Hepatocyte (in vitro differentiated cells): ENCODE data around the gene SLC43A1. TPM values are rescaled to one million over a fixed set of nuclear protein-coding genes. Genes with fewer than 3 reads are reported as not detected.
A peak's percentile ranks its signal among the peaks of the same experiment; 100 is the strongest.

Experiments used
- DNase-seq: peaks from one replicate; pipeline ENCODE4 v3.0.0-alpha.2; 2016; ENCODE audit warnings: low spot score
- H2AFZ ChIP-seq: fragments of 200-600 bp; sonication (generic); 2 replicates; pipeline ENCODE4 v1.6.0; 2016; ENCODE audit warnings: antibody characterized with exemption, mild to moderate bottlenecking
- H3K27ac ChIP-seq: fragments of 200-600 bp; sonication (generic); 2 replicates; pipeline ENCODE4 v1.5.1; 2016; ENCODE audit warnings: mild to moderate bottlenecking
- H3K27me3 ChIP-seq: fragments of 200-600 bp; sonication (generic); 2 replicates; pipeline ENCODE4 v1.6.1; 2016
- H3K36me3 ChIP-seq: fragments of 200-600 bp; sonication (generic); replicated peaks from 2 replicates; pipeline ENCODE4 v1.5.1; 2016; ENCODE audit warnings: low read depth; ENCODE audit not compliant: insufficient read depth
- H3K4me1 ChIP-seq: fragments of 200-600 bp; sonication (generic); 2 replicates; pipeline ENCODE4 v1.5.1; 2016; ENCODE audit warnings: mild to moderate bottlenecking, moderate library complexity; ENCODE audit not compliant: insufficient read depth
- H3K4me2 ChIP-seq: fragments of 200-600 bp; sonication (generic); 2 replicates; pipeline ENCODE4 v1.6.0; 2016
- H3K4me3 ChIP-seq: fragments of 200-600 bp; sonication (generic); 2 replicates; pipeline ENCODE4 v1.5.1; 2016; ENCODE audit warnings: mild to moderate bottlenecking
- H3K79me2 ChIP-seq: fragments of 200-600 bp; sonication (generic); 2 replicates; pipeline ENCODE4 v1.6.0; 2017; ENCODE audit warnings: mild to moderate bottlenecking
- H3K9me2 ChIP-seq: fragments of 200-600 bp; sonication (generic); replicated peaks from 2 replicates; pipeline ENCODE4 v1.6.0; 2017; ENCODE audit warnings: mild to moderate bottlenecking; ENCODE audit not compliant: insufficient read depth
- H3K9me3 ChIP-seq: fragments of 200-600 bp; sonication (generic); 2 replicates; pipeline ENCODE4 v1.5.1; 2016; ENCODE audit warnings: low read depth, mild to moderate bottlenecking
- H4K20me1 ChIP-seq: fragments of 200-600 bp; sonication (generic); 2 replicates; pipeline ENCODE4 v1.6.0; 2016; ENCODE audit warnings: mild to moderate bottlenecking; ENCODE audit not compliant: insufficient read depth, poor library complexity, severe bottlenecking
- EZH2 ChIP-seq: fragments of 200-600 bp; sonication (generic); IDR thresholded peaks from 2 replicates; pipeline ENCODE4 v1.6.1; 2016; ENCODE audit warnings: antibody characterized with exemption, mild to moderate bottlenecking, borderline replicate concordance
- EZH2phosphoT487 ChIP-seq: fragments of 200-600 bp; sonication (generic); IDR thresholded peaks from one replicate; pipeline ENCODE4 v1.6.1; 2018; ENCODE audit warnings: antibody characterized with exemption, mild to moderate bottlenecking, low read depth, moderate library complexity; ENCODE audit not compliant: unreplicated experiment, severe bottlenecking
- WGBS: methylation state at CpG from one replicate; pipeline ENCODE4 v1.1.6; 2016; ENCODE audit warnings: low lambda C conversion rate; ENCODE audit errors: missing lambda C conversion rate; 5-methylcytosine and 5-hydroxymethylcytosine counted together
- polyA plus RNA-seq: library from polyadenylated mRNA; unstranded; fragments of >200 nt; fragmentation: Nextera tagmentation; extraction: Ambion mirVana; gene quantifications from 2 replicates; pipeline ENCODE4 v1.2.1, GENCODE V29; 2016
- total RNA-seq: library from RNA; depleted of rRNA; stranded (reverse); fragments of >200 nt; gene quantifications from 2 replicates; pipeline ENCODE4 v1.2.3, GENCODE V29; 2014
- TF ChIP-seq, protein P1 (sequence below): fragments of 200-600 bp; sonication (generic); IDR thresholded peaks from 2 replicates; pipeline ENCODE4 v1.5.1; 2016; ENCODE audit warnings: antibody characterized with exemption, mild to moderate bottlenecking; ENCODE audit not compliant: poor library complexity

SLC43A1 gene
- total RNA-seq (40.4 and 42.2 TPM in 2 replicates), polyA plus RNA-seq (23.4 and 39.5 TPM in 2 replicates)

GRCh38 chr11:57515332-57516060 is at the start of gene SLC43A1:
Gene SLC43A1, minus strand, starts transcription at chr11:57515702. Its CDS starts 1,591 bp downstream, at chr11:57514111.
- H4K20me1 ChIP-seq = no peaks in the 10 kb centered on the region
- H3K27ac ChIP-seq = peak within 1 kb of the TSS; percentile 33
- H3K9me3 ChIP-seq = no peaks in the 10 kb centered on the region
- no peaks in the 10 kb centered on the region for H3K9me2 ChIP-seq
- peaks cover 7% of the 10 kb centered on the region for H3K27me3 ChIP-seq
- H3K79me2 ChIP-seq = no peaks in the 10 kb centered on the region
- peak within 1 kb of the TSS; percentile 93 for H3K4me3 ChIP-seq
- peak within 1 kb of the TSS; percentile 92 for H2AFZ ChIP-seq
- H3K36me3 ChIP-seq = no peaks in the 10 kb centered on the region
- peak within 1 kb of the TSS; percentile 99 for H3K4me2 ChIP-seq
- DNase-seq = peak; percentile 68
- peaks cover 5% of the 10 kb centered on the region for H3K4me1 ChIP-seq
- WGBS = 2% methylated on average over 62 of the region's 66 CpGs
- TF ChIP-seq, protein P1, sequence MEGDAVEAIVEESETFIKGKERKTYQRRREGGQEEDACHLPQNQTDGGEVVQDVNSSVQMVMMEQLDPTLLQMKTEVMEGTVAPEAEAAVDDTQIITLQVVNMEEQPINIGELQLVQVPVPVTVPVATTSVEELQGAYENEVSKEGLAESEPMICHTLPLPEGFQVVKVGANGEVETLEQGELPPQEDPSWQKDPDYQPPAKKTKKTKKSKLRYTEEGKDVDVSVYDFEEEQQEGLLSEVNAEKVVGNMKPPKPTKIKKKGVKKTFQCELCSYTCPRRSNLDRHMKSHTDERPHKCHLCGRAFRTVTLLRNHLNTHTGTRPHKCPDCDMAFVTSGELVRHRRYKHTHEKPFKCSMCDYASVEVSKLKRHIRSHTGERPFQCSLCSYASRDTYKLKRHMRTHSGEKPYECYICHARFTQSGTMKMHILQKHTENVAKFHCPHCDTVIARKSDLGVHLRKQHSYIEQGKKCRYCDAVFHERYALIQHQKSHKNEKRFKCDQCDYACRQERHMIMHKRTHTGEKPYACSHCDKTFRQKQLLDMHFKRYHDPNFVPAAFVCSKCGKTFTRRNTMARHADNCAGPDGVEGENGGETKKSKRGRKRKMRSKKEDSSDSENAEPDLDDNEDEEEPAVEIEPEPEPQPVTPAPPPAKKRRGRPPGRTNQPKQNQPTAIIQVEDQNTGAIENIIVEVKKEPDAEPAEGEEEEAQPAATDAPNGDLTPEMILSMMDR = no peak
- TF ChIP-seq EZH2phosphoT487 (no peak), EZH2 (no peak)

DNA sequence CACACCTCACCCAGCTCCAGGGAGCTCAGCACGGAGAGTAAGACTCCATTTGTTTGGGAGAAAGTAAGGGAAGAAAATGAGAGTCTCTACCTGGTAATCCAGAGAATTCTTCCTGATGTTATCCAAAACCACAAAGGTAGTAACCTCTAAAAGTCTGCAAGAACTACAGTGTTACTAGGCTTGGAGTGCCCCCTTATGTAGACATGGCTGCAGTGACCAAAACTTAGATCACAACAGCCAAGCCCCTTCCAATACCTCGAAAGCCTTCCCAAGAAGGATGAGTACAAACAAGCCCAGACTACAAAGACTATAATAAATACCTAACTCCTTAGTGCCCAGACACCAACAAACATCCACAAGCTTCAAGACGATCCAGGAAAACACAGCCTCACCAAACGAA is 47.1 kb upstream of the SLC43A1 start:
- no peaks in the 10 kb centered on the region for H3K27me3 ChIP-seq
- H3K79me2 ChIP-seq = peaks cover 33% of the 10 kb centered on the region
- no peaks in the 10 kb centered on the region for H3K4me1 ChIP-seq
- no peak for DNase-seq
- H3K27ac ChIP-seq = no peak overlapping the region
- no peak overlapping the region for H3K4me2 ChIP-seq
- no peak overlapping the region for H2AFZ ChIP-seq
- no peaks in the 10 kb centered on the region for H3K9me3 ChIP-seq
- no peak for TF ChIP-seq EZH2
- TF ChIP-seq, protein P1 = no peak
- TF ChIP-seq EZH2phosphoT487 = no peak
- no peaks in the 10 kb centered on the region for H4K20me1 ChIP-seq
- 45% methylated on average over 4 of the region's 4 CpGs for WGBS
- no peaks in the 10 kb centered on the region for H3K36me3 ChIP-seq
- H3K9me2 ChIP-seq = no peaks in the 10 kb centered on the region
- H3K4me3 ChIP-seq = no peak overlapping the region

- Histone ChIP-seq H3K36me3 (no peaks in the 10 kb centered on the region), H3K9me3 (no peaks in the 10 kb centered on the region), H3K27me3 (no peaks in the 10 kb centered on the region), H4K20me1 (no peaks in the 10 kb centered on the region), H3K4me2 (no peak overlapping the region), H3K27ac (no peak overlapping the region), H3K4me3 (no peak overlapping the region), H3K4me1 (no peaks in the 10 kb centered on the region), H2AFZ (no peak overlapping the region), H3K9me2 (no peaks in the 10 kb centered on the region), H3K79me2 (peaks cover 25% of the 10 kb centered on the region)
- DNase-seq = no peak
- TF ChIP-seq EZH2phosphoT487 = no peak
- TF ChIP-seq, protein P1 = no peak
- TF ChIP-seq EZH2 = no peak
- 88% methylated on average over 4 of the region's 4 CpGs for WGBS
Measured at GRCh38 chr11:57560146-57560545, 44.6 kb upstream of the SLC43A1 start.
